AG10803 (cell line): ENCODE results near the gene ANTXR1.

Experiments used
- DNase-seq: peaks from one replicate; pipeline ENCODE4 v3.0.0; 2010; ENCODE audit warnings: low read depth
- H3K4me3 ChIP-seq: 2 replicates; pipeline ENCODE4 v1.5.1; 2011; ENCODE audit warnings: mild to moderate bottlenecking, low read length, control low read depth
- TF ChIP-seq, protein P1 (sequence below): conservative IDR thresholded peaks from 2 replicates; pipeline ENCODE4 v1.5.1; 2011; ENCODE audit warnings: mild to moderate bottlenecking, low read length, control low read depth, inconsistent platforms

The ANTXR1 gene

DNA sequence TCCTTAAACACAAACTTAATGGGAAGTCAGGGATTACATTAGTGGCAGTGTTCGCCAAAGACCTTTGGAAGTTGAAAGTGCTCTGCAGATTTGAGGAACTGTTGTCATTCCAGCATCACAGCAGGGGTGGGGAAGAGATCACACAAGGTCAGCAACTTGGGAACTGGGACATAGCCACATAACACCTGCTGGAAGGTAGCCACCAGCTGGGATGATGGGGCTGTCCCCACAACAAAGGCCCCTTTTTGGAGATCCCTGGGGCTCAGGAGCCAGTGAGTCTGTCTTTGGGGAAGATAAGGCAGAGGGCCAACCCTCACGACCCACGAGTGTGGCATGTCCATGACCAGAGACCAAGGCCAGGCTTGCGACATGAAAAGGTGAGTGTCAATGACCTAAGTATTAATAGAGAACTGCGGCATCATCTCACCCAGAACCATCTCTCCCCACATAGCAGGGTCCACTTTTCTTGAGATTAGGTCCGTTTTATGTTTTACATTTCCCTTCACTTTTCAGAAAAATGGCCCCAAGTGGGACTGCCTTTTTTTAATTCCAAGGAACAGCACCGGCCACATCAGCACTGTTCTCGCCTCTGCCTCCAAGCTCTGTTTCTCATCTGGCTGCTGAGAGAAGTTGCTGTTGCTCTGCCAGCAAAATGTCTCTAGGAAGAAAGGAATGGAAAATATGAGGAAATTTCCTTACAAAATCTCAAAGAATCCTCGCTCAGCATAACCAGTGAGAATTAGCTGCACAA lies 267.1 kb downstream of the ANTXR1 start:
- no peak overlapping the region for H3K4me3 ChIP-seq
- peak; percentile 69 for DNase-seq
- TF ChIP-seq, protein P1, sequence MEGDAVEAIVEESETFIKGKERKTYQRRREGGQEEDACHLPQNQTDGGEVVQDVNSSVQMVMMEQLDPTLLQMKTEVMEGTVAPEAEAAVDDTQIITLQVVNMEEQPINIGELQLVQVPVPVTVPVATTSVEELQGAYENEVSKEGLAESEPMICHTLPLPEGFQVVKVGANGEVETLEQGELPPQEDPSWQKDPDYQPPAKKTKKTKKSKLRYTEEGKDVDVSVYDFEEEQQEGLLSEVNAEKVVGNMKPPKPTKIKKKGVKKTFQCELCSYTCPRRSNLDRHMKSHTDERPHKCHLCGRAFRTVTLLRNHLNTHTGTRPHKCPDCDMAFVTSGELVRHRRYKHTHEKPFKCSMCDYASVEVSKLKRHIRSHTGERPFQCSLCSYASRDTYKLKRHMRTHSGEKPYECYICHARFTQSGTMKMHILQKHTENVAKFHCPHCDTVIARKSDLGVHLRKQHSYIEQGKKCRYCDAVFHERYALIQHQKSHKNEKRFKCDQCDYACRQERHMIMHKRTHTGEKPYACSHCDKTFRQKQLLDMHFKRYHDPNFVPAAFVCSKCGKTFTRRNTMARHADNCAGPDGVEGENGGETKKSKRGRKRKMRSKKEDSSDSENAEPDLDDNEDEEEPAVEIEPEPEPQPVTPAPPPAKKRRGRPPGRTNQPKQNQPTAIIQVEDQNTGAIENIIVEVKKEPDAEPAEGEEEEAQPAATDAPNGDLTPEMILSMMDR: no peak

DNA sequence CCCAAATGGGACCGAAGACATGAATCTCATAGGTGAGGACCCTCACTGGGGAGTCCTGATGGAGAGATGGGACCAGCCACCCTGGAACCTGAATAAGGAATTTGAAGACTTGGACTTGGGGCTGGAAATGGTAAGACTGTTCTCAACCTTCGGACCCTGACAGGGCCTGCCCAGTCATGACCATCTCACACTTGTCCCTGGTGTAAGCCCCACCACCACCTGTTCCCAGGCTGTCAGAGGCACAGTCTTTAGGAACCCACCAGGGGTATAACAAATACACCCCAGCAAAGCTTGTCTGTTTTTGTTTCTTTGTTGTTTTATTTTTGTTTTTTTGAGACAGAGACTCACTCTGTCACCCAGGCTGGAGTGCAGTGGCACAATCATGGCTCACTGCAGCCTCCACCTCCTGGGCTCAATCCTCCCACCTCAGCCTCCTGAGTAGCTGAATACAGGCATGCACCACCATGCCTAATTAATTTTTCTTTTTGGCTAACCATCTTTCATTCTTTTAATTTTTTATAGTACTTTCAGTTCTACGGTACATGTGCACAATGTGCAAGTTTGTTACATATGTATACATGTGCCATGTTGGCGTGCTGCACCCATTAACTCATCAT lies 267.9 kb downstream of the ANTXR1 start:
- no peak for DNase-seq
- TF ChIP-seq, protein P1: no peak
- H3K4me3 ChIP-seq: no peak overlapping the region

DNA sequence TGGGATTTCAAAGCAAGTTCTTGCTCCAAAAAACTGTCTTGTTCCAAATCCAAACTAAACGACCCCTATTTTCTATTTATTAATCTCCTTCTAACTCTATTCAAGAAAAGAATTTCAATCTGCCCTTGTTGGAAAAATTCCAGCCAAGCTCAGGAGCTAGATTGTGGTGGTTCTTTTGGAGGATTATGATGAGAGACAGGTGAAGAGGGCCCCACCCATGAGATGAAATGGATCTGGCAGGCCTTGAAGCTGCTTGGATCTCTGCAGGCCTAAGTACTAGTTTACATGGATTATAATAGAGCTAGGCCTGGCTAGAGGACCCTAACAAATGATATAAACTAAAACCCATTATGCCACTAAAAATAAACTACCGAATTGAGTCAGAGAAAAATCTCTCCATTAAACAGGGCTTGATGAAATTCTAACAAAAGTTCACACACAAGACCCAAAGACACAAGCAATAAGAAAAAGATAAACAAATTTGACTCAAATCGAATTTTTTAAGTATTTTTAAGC lies 272.5 kb downstream of the ANTXR1 start:
- H3K4me3 ChIP-seq: no peak overlapping the region
- TF ChIP-seq, protein P1: no peak
- no peak for DNase-seq

- no peak for DNase-seq
- H3K4me3 ChIP-seq: no peak overlapping the region
- TF ChIP-seq, protein P1: no peak
These were observed 274.6 kb downstream of the ANTXR1 start for GRCh38 chr2:69287544-69287943.

DNA sequence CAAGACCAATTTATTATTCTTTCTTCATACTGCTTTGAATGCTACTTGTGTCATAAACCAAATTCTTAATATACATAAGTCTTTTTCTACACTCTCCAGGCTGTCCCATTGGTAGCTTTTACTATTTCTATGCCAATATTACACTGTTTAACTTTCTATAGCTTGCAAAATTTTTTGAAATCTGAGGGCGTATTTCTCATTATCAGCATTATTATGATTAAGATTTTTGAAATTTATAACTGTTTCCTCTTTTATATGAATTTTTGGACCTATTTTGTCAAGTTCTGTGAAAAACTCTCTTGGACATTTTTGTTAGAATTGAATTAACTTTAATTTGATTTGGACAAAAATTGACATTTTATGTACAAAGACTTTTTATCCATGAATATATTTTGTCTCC lies 275.4 kb downstream of the ANTXR1 start:
- H3K4me3 ChIP-seq: no peak overlapping the region
- TF ChIP-seq, protein P1: no peak

GRCh38 chr2:69291004-69291650 lies 278.1 kb downstream of the ANTXR1 start:
- TF ChIP-seq, protein P1: no peak
- no peak overlapping the region for H3K4me3 ChIP-seq
- DNase-seq: peak; percentile 85

More for the DNA sequence above, 275.4 kb downstream of the ANTXR1 start:
- DNase-seq: no peak
